ENCODE data around the gene UNC13B. TPM values are rescaled to one million over a fixed set of nuclear protein-coding genes. Genes with fewer than 3 reads are reported as not detected.

UNC13B gene
- total RNA-seq, 1 experiment from 2014 or later = 48.2 TPM

DNA sequence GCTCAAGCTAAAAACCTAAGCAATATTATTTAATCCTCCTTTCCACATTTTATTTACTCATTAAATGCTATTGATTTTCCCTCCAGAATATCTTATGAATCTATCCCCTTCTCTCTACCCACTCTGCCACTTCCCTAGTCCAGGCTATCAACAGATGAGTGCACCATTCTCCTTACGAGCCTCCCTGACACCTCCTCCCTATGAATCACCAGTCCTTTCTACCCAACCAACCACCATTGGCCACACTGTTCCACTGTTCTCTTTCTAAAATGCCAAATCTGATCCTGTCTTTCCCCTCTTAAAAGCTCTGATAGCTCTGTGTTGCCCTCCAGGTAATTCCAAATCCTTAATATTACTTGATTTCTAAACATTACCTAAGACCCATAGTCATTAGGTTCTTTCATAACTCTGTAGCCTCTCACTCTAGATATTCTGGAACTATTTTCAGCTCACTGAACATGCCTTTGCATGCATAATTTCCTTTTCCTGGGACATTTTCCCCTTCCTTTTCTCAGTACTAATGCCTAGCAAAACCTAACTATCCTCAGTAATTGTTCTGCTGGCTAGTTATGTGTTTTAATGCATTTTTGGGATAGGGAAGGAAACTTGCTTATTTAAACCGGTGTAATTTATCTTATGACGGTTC, 126.3 kb downstream of the UNC13B start:
- H4K20me1 ChIP-seq (ENCODE audit: control insufficient read depth, insufficient read depth, insufficient read length) = no peaks in the 10 kb centered on the region
- H3K9ac ChIP-seq (ENCODE audit: extremely low read depth, insufficient read length, low read length) = no peak overlapping the region
- H3K23ac ChIP-seq (ENCODE audit: insufficient read length, low read depth, low read length) = no peak overlapping the region
- H3K14ac ChIP-seq (ENCODE audit: insufficient read depth, low read length) = no peak overlapping the region
- H3K4ac ChIP-seq (ENCODE audit: low read depth, low read length) = no peak overlapping the region
- Mint-ChIP-seq H3K9me3 (no peaks in the 10 kb centered on the region), H3K4me1 (peaks cover 0 to 2% of the 10 kb centered on the region in 2 experiments; a peak in 1 of 4 replicates), H3K27ac (no peak overlapping the region), H3K36me3 (ENCODE audit: insufficient read depth in 1 of 3, low read depth in 3 of 3) (peaks cover 0 to 2% (median 0%) of the 10 kb centered on the region in 3 experiments; a peak in 2 of 7 replicates), H3K4me3 (no peak overlapping the region), H3K27me3 (ENCODE audit: low read depth) (no peaks in the 10 kb centered on the region)
- H4K91ac ChIP-seq (ENCODE audit: insufficient read length, low read depth, low read length) = no peak overlapping the region
- H2BK5ac ChIP-seq (ENCODE audit: insufficient read length, low read length) = no peak overlapping the region
- H3K79me1 ChIP-seq (ENCODE audit: insufficient read depth, low read depth, low read length, poor library complexity, severe bottlenecking) = no peaks in the 10 kb centered on the region
- no peak overlapping the region for H2BK120ac ChIP-seq (ENCODE audit: low read depth, low read length, poor library complexity, severe bottlenecking)
- H3K27ac ChIP-seq (ENCODE audit: insufficient read length, low read depth, low read length) = no peak overlapping the region
- H2AFZ ChIP-seq (ENCODE audit: low read length) = no peak overlapping the region
- DNase-seq = no peak
- no peaks in the 10 kb centered on the region for H3K9me3 ChIP-seq (ENCODE audit: control insufficient read depth, low read depth, low read length)
- H2BK15ac ChIP-seq (ENCODE audit: low read depth, low read length) = no peak overlapping the region
- no peak for TF ChIP-seq CTCF (conservative IDR thresholded peaks at IDR 0.05)
- H3K4me1 ChIP-seq (ENCODE audit: insufficient read depth, low read length) = no peaks in the 10 kb centered on the region
- H3K79me2 ChIP-seq (ENCODE audit: insufficient read depth, low read length) = no peaks in the 10 kb centered on the region
- no peak overlapping the region for H3K56ac ChIP-seq (ENCODE audit: insufficient read length, low read depth, low read length)
- no peak overlapping the region for H3K4me2 ChIP-seq (ENCODE audit: insufficient read depth, insufficient read length, low read length)
- WGBS (ENCODE audit: extremely low coverage, insufficient read length, low lambda C conversion rate) = no CpG with 5 or more reads among the region's 3 CpGs
- no peak overlapping the region for H2BK20ac ChIP-seq (ENCODE audit: low read depth, low read length, poor library complexity, severe bottlenecking)
- no peaks in the 10 kb centered on the region for H3K27me3 ChIP-seq (ENCODE audit: insufficient read depth, low read length)
- no peaks in the 10 kb centered on the region for H3K23me2 ChIP-seq (ENCODE audit: insufficient read length, low read depth, low read length, poor library complexity, severe bottlenecking)
- H3K18ac ChIP-seq (ENCODE audit: insufficient read length, low read depth, low read length) = no peak overlapping the region
- no peak overlapping the region for H4K5ac ChIP-seq (ENCODE audit: insufficient read length, low read depth, low read length)
- no peak overlapping the region for H4K8ac ChIP-seq (replicated peaks; ENCODE audit: insufficient read length, low read depth, low read length)
- no peak overlapping the region for H3T11ph ChIP-seq (ENCODE audit: low read length)
- no peak overlapping the region for H2BK12ac ChIP-seq (ENCODE audit: insufficient read length, low read depth, low read length)
- H2AK5ac ChIP-seq (ENCODE audit: insufficient read length, low read length) = no peak overlapping the region
